Measurements from ENCODE around the gene CMTM2.

CMTM2 gene

GRCh38 chr16:66599726-66600125 is 20.5 kb downstream of the CMTM2 start:
- no peak for TF ChIP-seq CTCF (IDR thresholded peaks at IDR 0.05; ENCODE audit: low read depth, low read length)
- H3K4me3 ChIP-seq (replicated peaks in 1 of 2; ENCODE audit: low read depth in 2 of 2, low read length in 2 of 2), result no peak overlapping the region
- DNase-seq (ENCODE audit: low read depth in 2 of 2), result no peak

- no peak for DNase-seq (ENCODE audit: low read depth in 2 of 2)
- no peak overlapping the region for H3K4me3 ChIP-seq (replicated peaks in 1 of 2; ENCODE audit: low read depth in 2 of 2, low read length in 2 of 2)
- no peak for TF ChIP-seq CTCF (IDR thresholded peaks at IDR 0.05; ENCODE audit: low read depth, low read length)
Measured at GRCh38 chr16:66600477-66600876, 21.2 kb downstream of the CMTM2 start.

GRCh38 chr16:66601471-66601870 is 22.2 kb downstream of the CMTM2 start:
- no peak overlapping the region for H3K4me3 ChIP-seq (replicated peaks in 1 of 2; ENCODE audit: low read depth in 2 of 2, low read length in 2 of 2)
- TF ChIP-seq CTCF (IDR thresholded peaks at IDR 0.05; ENCODE audit: low read depth, low read length), result no peak
- no peak for DNase-seq (ENCODE audit: low read depth in 2 of 2)

GRCh38 chr16:66603537-66604375 is 24.5 kb downstream of the CMTM2 start:
- H3K4me3 ChIP-seq (replicated peaks in 1 of 2; ENCODE audit: low read depth in 2 of 2, low read length in 2 of 2), result peak overlapping the region; percentile 64 to 73
- DNase-seq (ENCODE audit: low read depth in 2 of 2), result peak; percentile 57 to 70
- no peak for TF ChIP-seq CTCF (IDR thresholded peaks at IDR 0.05; ENCODE audit: low read depth, low read length)

GRCh38 chr16:66604376-66605176 is 25.3 kb downstream of the CMTM2 start, which contains the start of gene CMTM3:
CMTM3 (plus strand) TSS chr16:66604704; CDS start chr16:66604806, 102 bp downstream.
- peak; percentile 68 to 72 for DNase-seq (ENCODE audit: low read depth in 2 of 2)
- peak; percentile 61 for TF ChIP-seq CTCF (IDR thresholded peaks at IDR 0.05; ENCODE audit: low read depth, low read length)
- peak within 1 kb of the TSS; percentile 64 to 73 for H3K4me3 ChIP-seq (replicated peaks in 1 of 2; ENCODE audit: low read depth in 2 of 2, low read length in 2 of 2)

- no peak for TF ChIP-seq CTCF (IDR thresholded peaks at IDR 0.05; ENCODE audit: low read depth, low read length)
- peak overlapping the region; percentile 64 to 73 for H3K4me3 ChIP-seq (replicated peaks in 1 of 2; ENCODE audit: low read depth in 2 of 2, low read length in 2 of 2)
- peak; percentile 39 to 46 for DNase-seq (ENCODE audit: low read depth in 2 of 2)
Measured at GRCh38 chr16:66605177-66605978, 26.1 kb downstream of the CMTM2 start.

All from cardiac fibroblast (primary cell).